Stimulated activated CD8-positive, alpha-beta memory T cell treated with anti-CD3 and anti-CD28 coated beads, Interleukin-4, amount 100 ng/mL, for 1 hour (primary cell): Measurements from ENCODE around the gene NCAPH2.

ENCODE experiments used
- DNase-seq, 2 donors: peaks; one replicate each; pipeline ENCODE4 v3.0.0-alpha.2; 2020; ENCODE audit warnings: low read depth in 2 of 2, low spot score in 1 of 2

Gene NCAPH2

DNA sequence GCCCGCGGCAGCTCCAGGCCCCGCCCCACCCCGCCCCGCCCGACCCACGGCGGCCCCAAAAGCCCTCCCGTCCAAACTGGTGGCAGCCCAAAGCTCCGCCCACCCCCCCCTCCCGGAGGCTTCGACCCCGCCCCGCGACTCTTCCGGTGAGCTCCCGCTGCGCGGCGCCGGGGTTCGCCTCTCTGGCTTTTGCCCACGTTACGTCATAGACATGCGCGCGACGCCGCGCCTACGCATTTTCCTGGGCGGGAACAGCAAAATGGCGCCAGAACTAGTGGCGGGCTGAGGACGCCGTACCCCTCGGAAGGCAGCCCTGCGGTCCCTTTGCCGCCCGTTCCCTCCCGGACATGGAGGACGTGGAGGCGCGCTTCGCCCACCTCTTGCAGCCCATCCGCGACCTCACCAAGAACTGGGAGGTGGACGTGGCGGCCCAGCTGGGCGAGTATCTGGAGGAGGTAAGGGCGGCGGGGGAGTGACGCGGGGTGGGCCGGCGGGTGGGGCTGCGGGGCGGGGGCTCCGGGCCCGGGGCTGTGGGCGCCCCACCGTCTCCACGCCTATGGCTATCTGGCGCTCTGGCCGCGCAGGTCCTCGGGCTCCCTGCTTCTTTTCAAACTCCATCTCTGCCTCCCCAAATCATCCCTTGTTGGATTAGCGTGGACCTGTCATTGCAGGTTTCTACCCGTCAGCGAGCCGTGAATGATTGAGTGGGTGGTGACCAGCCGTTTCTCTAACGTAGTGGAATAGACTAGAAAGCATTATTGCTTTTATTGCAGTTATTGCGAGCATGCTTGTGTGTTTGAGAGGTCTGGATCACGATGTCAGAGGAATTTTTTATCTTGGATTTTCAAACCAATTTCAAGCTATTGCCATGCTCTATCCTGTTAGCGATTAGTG, at the start of gene NCAPH2:
NCAPH2 (plus strand) TSS at position 234 of the 894 bp plus-strand sequence; CDS start at position 348, 114 bp downstream.
- peak; percentile 97 to 98 for DNase-seq

DNA sequence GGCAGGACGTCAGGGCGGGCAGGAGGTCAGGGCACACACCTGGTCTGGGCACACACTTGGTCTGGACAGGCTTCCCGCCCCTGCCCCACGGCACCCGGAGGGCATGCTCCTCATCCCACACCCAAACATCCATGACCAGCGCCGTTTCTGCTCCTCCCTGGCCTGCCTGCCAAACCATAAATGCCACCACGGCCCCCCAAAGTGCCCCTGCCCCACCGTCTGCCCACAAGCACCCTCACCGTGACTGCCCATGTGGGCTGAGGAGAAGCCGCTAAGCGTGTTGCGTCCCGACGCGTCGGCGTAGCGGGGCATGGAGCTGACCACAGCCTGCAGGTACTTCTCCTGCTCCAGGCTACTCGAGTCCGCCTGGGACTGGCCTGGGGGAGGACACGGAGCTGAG, 49.0 kb upstream of the NCAPH2 start:
- DNase-seq: no peak

DNA sequence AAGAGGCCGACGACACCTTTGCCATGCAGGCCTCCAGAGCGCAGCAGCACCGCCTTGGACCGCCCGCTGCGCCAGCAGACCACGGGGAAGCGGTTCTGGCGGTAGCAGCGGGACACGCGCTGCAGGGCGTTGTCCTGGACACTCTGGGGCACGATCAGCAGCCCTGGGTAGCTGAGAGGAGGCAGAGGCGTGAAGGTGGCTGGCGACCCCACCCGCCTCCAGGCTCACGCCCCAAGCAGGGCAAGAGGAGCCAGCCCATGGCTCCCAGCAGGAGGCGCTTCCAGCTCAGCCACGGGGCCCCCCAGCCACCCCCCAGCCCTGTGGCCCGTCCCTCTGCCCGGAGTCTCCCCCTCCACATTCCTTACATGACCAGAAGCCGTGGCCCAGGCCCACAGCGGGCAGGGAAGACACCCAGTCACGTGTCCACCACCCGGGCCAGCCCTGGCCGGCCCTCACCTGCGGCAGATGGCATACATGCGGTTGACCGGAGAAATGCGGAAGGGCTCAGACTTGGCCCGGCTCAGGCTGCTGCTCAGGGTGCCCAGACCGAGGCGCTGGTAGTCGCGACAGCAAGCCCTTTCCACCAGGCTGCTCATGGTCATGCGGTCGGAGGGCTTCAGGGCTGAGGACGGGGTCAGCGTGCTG, 48.4 kb upstream of the NCAPH2 start:
- no peak for DNase-seq

DNA sequence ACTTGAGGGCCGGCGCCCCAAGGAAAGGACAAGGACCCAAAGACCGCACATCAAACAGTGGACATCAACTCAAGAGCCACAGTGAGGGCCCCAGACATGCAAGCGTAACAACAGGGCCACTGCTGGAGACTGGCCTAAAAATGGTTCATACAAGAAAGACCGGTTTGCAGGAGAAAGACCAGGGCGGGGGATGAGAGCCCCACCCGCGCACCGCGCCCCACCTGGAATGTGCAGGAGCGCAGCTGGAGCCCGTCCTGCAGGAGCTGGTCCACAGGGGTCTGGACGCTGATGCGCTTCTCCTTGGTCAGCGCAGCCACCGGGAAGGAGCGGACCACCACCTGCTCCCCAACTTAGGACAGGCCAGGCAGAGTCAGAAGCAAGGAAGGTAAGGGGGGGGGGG, 47.1 kb upstream of the NCAPH2 start:
- DNase-seq: no peak

DNA sequence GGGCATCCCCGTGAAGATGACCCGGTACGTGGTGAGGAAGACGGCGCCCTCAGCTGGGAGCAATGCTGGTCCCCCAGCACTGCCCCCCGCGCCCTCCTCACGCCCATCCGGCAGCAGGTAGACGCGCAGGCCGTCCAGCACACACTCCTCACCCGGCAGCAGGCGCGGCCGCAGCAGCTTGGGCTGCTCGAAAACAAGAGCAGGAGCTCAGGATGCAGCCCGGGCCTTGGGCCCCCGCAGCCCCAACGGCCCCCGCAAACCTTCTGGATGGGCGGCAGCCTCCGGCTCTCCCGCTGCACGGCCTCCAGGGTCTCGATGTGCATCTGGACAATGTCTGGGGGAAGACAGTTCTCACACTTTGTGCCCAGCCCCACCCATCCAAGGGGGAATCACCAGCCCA, 46.5 kb upstream of the NCAPH2 start:
- no peak for DNase-seq

DNA sequence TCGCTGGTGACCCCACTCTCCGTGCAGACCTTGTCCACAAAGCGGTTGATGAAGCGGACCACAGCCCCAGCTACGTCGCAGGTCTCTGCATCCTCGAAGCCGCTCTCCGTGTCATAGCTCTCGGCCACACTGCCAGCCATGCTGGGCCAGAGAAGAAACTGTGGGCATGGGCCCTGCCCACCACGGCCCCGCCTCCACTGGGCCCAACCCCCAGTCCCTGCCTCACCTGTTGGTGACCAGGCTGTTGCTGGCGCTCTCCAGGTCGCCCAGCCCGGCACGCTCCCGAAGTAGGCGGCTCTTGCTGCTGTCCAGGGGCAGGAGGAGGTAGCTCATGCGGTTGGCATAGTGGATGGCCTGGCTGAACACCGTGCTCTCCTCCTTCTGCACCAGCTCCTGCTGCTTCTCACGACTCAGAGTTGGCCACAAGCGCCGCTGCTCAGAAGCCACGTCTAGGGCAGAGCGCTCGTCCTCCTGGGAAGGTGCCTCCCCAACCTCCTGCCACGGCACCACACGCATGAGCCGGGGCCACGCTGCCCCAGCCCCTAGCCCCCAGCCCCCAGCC, 46.0 kb upstream of the NCAPH2 start:
- DNase-seq: no peak

DNA sequence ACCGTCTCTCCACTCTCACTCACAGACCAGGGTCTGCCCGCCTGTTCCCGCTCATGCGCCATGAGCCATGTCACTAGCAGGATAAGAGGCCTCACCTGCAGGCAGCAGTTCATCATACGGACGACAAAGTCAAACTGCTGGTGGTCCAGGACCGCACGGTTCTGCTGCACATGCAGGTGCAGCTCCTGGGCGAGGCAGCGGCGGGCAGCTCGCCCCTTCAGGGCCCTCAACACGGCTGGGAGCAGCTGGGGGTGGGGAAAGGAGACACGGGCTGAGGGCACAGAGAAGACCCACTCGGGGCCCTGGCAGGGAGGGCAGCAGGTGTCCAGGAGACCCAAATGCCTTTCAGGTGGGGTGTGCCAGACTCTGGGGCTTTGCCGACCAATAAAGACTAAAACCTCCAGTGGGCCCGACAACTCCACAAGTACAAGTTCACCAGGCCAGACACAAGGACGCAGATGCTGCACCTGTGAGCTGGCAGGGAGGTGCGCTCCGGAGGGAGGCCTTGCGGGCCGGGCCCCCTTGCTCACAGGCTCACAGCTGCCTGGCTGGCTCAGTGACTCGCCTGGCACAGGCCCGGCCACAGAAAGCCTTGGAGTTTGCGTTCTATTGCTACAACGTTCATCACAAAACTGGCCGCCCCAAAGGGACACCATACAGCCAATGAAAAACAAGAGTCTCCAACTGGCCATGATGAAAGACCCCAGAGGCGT, 44.7 kb upstream of the NCAPH2 start:
- DNase-seq: no peak

DNA sequence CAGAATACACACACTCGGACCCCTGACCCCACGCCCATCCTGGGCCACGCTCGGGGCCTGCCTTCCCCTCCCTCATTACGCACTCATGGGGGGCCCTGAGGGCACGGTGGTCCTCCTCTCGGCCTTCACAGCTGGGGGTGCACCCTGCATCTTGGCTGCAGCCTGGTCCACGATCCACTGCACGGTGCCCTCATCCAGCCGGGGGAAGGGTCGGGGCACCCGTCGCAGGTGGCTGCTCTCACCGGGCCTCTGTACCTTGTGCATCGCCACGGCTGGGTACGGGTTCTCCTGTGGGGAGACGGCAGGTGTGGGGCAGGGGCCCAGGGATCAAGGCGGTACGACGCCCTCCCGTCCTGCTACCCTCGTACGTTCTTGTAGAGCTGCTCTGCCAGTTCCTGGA, 43.6 kb upstream of the NCAPH2 start:
- DNase-seq: no peak

DNA sequence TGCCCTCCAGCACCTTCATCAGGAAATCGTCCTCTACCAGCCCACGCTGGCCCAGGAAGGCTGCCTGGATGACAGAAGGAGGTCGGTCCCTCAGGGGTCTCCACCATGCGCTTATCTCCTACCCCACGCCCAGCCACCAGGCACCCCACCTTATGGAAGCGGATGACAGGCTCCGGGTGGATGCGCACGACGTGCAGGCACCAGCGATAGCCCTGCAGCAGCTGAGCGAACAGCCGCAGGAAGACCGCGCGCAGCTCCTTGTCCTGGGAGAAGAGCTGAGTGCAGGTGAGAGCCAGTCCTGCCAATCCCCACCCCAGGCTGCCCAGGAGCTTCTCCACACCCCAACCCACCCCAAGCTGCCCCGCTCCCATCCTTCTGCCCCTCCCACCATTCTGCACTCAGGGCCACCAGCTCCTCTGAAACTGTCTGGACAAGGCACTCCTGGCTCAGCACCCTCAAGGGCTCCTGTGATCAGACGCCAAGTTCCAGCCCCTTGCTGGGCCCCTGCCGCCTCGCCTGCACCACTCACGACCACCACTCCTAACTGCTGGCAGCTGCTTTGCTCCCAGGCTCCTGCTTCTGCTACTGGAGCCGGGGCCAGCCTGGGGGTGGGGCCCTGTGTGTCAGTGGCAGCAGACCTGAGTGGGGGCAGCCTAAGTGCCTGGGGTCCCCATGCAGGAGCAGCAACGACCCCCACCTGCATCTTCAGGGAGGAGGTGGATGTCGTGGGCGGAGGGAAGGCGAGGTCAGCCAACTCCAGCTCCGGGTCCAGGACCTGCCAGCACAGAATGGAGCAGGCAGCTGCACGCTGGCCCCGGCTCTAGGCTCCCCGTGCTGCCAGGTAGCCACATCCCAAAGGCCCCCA, 42.7 kb upstream of the NCAPH2 start:
- no peak for DNase-seq

DNA sequence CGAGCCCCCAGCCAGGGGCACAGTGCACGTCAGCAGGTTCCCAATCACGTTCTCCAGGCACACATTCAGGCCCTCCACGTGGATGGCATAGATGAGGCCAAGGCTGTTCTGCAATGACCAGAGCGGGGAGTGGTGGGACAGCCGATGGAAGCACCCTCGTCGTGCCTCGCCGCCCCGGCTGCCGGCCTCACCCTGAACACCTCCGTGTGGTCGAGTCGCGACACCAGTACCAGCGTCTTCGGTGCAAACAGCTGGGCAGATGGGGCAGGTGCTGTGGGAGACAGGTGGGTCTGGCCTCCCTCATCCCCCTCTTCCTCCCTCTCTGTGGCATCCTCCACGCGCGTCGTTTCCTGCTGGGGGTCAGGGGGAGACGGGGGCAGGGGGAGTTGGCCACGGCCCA, 40.7 kb upstream of the NCAPH2 start:
- no peak for DNase-seq

DNA sequence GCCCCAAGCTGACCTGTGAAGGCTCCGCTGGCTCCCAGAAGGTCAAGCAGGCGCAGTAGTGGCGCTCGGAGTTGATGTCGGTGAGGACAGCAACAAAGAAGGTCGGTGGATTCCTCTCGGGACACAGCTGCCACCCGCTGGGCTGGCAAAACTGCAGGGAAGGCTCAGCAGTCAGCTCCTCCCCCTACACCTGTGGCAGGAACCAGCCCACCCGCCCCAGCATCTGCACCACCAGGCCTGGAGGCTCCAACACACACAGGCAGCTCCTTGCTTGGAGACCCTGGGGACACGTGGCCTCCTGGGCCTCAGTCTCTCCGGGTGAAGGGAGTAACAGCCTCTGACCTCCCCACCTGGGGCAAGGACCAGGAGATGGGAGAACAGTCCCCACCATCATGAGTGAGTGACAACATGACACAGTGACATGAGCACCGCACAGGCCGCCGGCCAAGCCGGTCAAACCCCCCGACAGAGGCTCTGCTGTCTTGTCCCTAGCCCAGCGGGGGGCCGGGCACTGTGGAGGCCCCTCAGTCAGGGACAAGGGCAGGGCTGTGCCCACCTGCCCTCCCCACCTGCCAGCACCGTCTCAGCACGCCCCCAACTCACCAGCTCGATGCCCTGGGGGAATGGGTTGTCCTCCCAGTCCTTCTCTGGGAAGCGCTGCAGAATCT, 40.1 kb upstream of the NCAPH2 start:
- no peak for DNase-seq

DNA sequence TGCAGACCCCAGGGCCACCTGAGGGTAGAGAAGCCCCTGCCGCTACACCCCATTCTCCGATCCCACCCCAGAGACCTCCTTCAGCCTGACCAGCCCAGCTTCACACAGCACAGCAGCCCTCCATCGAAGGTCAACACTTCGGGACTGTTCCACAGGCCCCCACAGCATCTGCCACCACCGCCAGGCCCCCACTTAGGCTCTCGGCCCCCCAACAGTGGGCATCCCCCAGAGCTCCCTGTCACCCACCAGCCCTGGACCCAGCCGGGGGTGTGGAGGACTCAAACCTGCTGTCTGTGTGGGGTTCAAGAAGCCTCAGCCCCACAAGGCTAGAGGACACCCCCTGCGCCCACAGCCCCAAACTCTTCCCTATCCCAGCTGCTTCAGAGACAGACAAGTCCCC, 39.4 kb upstream of the NCAPH2 start:
- DNase-seq: no peak

DNA sequence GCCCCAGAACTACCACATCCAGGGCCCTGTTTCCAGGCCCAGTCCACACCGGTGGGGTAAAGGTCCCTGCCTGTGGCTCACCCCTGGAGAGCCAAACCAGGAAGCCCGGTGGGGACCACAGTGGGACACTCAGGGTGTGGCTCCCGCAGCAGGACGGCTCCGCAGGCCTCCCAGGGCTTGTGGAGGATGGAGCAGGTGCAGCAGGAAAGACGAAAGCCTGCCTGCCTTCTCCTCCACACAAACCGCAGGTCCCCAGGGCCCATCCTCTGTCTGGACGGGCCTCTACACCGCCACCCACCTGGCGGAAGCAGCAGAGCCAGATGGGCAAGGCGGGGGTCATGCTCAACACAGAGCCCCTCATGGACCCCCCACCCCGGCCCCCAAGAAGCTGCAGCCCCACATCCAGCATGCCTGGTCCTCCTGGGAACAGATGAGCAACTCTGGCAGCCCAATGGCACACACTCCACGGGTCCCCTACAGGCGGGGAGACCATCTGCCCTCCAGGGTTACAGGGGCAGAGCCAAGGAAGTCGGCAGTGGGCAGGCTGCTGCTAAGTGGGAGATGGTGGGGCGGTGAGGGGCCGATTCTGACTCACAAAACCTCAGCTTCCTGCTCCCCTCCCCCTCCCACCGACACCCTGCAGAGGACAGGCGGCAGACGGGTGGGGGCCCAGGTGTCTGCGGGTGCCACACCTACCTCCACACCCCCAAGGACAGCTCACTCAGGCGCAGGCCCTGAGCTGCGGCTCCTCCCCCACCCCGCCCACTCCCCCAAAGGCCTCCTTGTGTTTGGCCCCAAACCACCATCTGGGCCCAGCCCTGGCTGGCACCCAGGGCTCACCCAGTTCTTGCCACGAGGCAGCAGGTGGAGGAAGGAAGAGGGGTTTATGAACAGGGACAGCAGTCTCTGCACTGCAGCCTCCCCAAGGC, 38.4 kb upstream of the NCAPH2 start:
- peak; percentile 88 to 96 for DNase-seq

DNA sequence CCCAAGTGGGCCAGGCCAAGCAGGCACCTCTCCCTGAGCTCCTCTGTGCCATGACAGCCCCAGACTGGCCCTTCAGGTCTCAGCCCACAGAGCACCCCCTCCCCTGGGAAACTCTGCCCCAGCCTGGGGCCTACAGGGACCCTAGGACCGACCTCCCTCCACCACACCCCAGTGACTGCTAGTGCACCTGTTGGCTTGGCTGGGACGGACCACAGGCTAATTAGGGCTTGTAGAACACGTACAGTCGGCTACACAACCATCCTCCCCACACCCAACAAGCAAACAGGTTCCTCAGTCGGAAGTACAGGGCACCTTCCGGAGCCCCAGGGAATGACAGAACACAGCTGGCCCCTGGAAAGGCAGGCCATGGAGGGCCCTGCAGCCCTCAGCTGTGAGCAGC, 37.5 kb upstream of the NCAPH2 start:
- no peak for DNase-seq

DNA sequence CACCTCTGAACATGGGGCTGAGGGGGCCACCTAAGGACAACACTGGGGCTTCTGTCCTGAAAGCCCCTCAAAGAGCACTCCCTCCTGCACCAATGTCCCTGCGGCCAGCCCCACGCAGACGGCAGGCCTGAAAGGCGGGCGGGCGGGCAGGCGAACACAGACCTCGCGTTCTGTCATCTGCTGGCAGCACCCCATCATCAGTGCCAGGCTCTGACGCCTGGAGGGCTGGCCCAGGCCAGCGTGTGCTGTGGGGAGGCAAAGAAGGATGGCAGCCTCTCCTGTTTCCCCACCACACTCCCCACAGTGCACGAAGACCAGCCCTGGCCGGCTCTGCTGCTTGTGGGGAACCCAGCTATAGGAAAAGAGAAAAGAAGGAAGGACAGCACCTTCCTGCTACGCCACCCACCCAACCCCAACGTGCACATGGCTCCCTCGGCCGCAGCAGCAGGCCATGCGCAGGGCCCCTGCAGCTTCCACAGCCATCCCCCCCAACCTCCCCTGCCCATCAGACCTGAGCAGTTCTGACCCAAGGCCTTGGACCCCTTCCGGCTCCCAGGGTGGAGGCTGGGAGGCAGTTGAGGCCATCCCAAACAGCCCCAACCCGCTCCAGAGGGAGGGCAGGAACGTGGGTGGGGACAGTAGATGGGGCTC, 36.7 kb upstream of the NCAPH2 start:
- no peak for DNase-seq

DNA sequence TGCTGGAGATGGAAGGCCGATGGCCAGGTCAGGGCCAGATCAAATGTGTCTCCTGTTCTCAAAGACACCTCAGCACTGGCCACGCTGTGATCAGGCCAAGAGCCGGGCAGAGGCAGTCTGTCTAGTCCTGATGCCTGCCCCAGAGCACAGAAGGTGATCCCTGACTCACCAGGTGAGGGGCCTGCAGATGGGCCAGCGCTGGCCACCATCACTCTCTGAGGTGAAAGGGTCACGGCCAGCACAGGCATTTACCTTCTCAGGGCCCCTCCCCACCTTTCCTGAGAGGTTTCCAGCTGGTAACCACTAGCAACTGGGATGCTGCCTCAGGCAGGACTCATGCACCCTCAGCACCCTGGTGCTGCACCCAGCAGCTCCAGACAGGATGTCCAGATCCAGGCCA, 36.1 kb upstream of the NCAPH2 start:
- no peak for DNase-seq

DNA sequence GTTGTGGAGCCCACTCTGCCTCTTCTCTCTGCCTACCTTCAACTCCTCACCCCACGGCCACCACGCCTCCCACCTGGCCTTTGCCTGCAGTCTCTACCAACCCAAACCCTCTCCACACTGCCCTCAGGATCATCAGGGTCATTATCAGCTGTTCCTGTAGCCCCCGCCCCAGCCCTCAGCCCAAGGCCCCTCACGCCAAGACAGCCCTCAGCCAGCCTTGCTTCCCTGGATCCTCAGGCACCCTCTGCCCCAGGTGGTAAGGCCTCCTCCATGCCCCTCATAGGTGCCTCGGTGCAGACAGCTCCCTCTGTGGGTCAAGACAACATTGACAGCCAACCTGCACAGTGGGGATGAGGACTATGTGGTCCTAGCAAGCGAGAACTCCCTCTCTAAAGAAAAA, 34.9 kb upstream of the NCAPH2 start:
- DNase-seq: peak in 1 of 2 donors; percentile 28

DNA sequence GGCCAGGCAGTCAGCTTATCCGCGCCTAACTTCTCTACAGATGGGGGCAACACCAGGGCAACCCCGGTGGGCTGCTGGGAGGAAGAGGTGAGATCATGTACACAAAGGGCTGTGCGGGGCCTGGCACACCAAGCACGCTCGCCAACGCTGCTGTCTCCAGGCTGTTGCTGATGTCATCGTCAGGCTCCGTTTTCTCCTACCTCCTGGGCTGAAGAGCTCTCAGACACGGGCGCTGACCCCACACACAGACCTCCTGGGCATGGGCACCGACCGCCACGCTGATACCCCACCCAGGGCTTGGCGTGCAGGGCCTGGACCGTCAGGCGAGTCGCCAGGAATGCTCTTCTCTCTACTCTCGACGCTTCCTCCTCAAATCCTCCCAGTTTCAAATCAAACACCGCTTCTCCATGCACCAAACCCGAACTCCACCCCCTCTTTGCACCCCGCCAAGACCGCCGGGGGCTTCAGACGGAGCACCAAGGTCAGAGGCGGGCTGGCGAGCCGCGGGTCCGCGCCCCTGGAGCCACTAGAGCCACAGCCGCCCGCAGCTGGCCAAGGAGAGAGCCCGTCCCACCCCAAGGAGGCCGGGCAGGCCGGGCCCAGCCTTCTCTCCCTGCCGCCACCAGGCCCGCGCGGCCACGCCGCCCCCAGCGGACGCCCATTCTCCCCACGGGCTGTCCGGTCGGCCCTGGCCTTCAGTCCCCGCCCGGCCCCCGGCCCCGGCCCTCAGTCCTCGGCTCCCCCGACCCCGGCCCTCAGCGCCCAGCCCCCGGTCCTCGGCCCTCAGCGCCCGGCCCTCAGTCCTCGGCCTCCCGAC, 34.0 kb upstream of the NCAPH2 start:
- DNase-seq: no peak
